ENCODE data around the gene SELENOH.

DNA sequence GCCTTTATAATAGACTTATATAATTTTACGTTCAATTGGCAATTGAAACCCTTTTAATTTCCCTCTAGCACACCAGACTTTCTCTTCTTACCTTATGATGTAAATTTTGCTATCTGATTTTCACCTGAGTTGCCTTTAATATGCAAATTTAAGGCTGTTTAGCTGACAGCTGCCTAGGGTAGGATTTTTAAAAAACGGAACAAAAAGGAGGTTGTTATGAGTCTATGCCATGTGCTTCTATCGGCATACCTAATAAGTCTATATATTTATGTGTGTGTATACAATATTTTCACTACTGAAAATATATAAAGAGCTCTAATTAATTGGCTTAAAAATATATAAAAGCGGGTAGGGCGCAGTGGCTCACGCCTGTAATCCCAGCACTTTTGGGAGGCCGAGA lies 11.8 kb upstream of the SELENOH start:
- TF ChIP-seq CTCF (IDR thresholded peaks at IDR 0.05): no peak
- TF ChIP-seq POLR2AphosphoS5 (IDR thresholded peaks at IDR 0.05): no peak

Measured in gastroesophageal sphincter (tissue), 3 donors.